GM21515 (cell line): ENCODE data around the gene BMP8A.
"Not testable (repeated sequence)": the region's sequence is repeated elsewhere in the genome, so short reads cannot be mapped to it uniquely, and the experiment has no call there.

Source experiments
- ATAC-seq: cut with Tn5 transposase; IDR thresholded peaks from one replicate; pipeline ENCODE4 v1.9.1; 2021; ENCODE audit not compliant: unreplicated experiment

BMP8A gene

GRCh38 chr1:39491146-39491921, at the start of gene BMP8A:
Gene BMP8A, plus strand, starts transcription at chr1:39491636. Its CDS starts 356 bp downstream, at chr1:39491992.
- ATAC-seq: peak; percentile 65

GRCh38 chr1:39441797-39442196, 49.6 kb upstream of the BMP8A start:
- no peak for ATAC-seq

- no peak for ATAC-seq
Observed at GRCh38 chr1:39445573-39445972, 45.9 kb upstream of the BMP8A start.

- ATAC-seq: no peak
Observed at GRCh38 chr1:39446986-39447567, 44.4 kb upstream of the BMP8A start.

- not testable (repeated sequence) for ATAC-seq
Observed at GRCh38 chr1:39450041-39450440, 41.4 kb upstream of the BMP8A start.

GRCh38 chr1:39450956-39451606, 40.4 kb upstream of the BMP8A start:
- no peak for ATAC-seq

GRCh38 chr1:39452081-39452480, 39.4 kb upstream of the BMP8A start:
- no peak for ATAC-seq

GRCh38 chr1:39452540-39452939, 38.9 kb upstream of the BMP8A start:
- ATAC-seq: no peak

- ATAC-seq: no peak
Observed at GRCh38 chr1:39453603-39454002, 37.8 kb upstream of the BMP8A start.

- no peak for ATAC-seq
Observed at GRCh38 chr1:39458991-39459390, 32.4 kb upstream of the BMP8A start.

- no peak for ATAC-seq
Observed at GRCh38 chr1:39462074-39462473, 29.4 kb upstream of the BMP8A start.

- no peak for ATAC-seq
Observed at GRCh38 chr1:39466413-39467107, 24.9 kb upstream of the BMP8A start.

- ATAC-seq: not testable (repeated sequence)
Observed at GRCh38 chr1:39467108-39467720, 24.2 kb upstream of the BMP8A start.

GRCh38 chr1:39469150-39469549, 22.3 kb upstream of the BMP8A start:
- no peak for ATAC-seq

- no peak for ATAC-seq
Observed at GRCh38 chr1:39470040-39470439, 21.4 kb upstream of the BMP8A start.

GRCh38 chr1:39472826-39473225, 18.6 kb upstream of the BMP8A start:
- ATAC-seq: no peak

GRCh38 chr1:39473324-39473723, 18.1 kb upstream of the BMP8A start:
- ATAC-seq: no peak

- ATAC-seq: no peak
Observed at GRCh38 chr1:39474810-39475209, 16.6 kb upstream of the BMP8A start.

GRCh38 chr1:39475551-39475950, 15.9 kb upstream of the BMP8A start:
- not testable (repeated sequence) for ATAC-seq

GRCh38 chr1:39478126-39478915, 13.1 kb upstream of the BMP8A start:
- ATAC-seq: no peak
